LNCAP (cell line): Measurements from ENCODE around the gene GOLGA6L26.
"Not testable (repeated sequence)": the region's sequence is repeated elsewhere in the genome, so short reads cannot be mapped to it uniquely, and the experiment has no call there.

Experiments
- CTCF ChIP-seq: fragments of 450-650 bp; IDR thresholded peaks from 2 replicates; pipeline ENCODE4 v1.5.1; 2017; ENCODE audit warnings: mild to moderate bottlenecking

Gene GOLGA6L26, protein sequence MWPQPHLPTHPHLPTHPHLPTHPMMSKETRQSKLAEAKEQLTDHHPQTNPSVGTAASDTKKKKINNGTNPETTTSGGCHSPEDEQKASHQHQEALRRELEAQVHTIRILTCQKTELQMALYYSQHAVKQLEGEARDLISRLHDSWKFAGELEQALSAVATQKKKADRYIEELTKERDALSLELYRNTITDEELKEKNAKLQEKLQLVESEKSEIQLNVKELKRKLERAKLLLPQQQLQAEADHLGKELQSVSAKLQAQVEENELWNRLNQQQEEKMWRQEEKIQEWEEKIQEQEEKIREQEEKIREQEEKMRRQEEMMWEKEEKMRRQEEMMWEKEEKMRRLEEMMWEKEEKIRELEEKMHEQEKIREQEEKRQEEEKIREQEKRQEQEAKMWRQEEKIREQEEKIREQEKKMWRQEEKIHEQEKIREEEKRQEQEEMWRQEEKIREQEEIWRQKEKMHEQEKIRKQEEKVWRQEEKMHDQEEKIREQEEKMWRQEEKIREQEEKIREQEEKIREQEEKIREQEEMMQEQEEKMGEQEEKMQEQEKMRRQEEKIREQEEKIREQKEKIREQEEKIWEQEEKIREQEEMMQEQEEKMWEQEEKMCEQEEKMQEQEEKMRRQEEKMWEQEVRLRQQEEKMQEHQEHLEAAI

GRCh38 chr15:23334096-23334495 is at the start of gene GOLGA6L26:
Gene GOLGA6L26 (minus strand): TSS chr15:23334196. CDS start chr15:23334135, 61 bp downstream.
- not testable (repeated sequence) for TF ChIP-seq CTCF

DNA sequence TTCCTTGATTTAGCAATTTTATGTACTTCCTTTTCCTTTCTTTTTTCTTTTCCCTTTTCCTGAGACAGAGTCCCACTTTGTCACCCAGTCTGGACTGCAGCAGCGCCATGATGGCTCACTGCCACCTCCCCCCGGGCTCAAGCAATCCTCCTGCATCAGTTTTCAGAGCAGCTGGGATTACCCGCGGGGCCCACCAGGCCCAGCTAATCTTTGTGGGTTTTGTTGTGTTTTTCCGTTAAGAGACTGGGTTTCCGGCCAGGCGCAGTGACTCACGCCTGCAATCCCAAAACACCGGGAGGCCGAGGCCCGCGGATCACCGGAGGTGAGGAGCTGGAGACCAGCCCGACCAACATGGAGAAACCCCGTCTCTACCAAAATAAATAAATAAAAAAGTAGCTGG is 38.3 kb upstream of the GOLGA6L26 start:
- no peak for TF ChIP-seq CTCF

- TF ChIP-seq CTCF: no peak
These were observed 36.6 kb upstream of the GOLGA6L26 start for GRCh38 chr15:23370578-23370977.

DNA sequence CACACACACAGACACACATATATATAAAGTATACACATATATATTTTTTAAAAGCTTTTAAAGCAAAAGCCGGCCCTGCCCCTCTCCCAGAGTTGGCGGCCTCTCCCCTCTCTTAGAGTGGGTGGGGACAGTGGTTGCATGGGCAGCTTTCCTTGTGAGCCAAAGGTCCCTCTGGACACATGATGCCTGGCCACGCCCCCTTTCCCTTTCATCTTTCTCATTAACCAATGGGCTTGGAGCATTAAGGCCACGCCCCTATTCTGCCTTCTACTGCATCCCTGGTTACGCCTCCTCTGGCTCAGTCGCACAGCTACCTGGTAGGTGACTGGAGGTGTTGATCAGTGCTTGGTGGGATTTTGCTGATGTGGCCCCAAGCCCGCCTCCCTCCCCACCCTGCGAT is 20.5 kb upstream of the GOLGA6L26 start, which contains the start of gene GOLGA8S:
Gene GOLGA8S, plus strand, starts transcription at position 301 of the 400 bp plus-strand sequence. Its CDS starts 62 bp downstream, at position 363.
- not testable (repeated sequence) for TF ChIP-seq CTCF
